B cell (primary cell): ENCODE data around the gene TIMM50. TPM values are rescaled to one million over a fixed set of nuclear protein-coding genes. Genes with fewer than 3 reads are reported as not detected.
A peak's percentile ranks its signal among the peaks of the same experiment; 100 is the strongest.

Source experiments
- ATAC-seq: fragments of 200-7000 bp; cut with Tn5 transposase; one replicate; pipeline ENCODE4 v1.10.0; 2021; ENCODE audit warnings: low read depth, mild to moderate bottlenecking, moderate number of reproducible peaks, moderate library complexity
- CTCF ChIA-PET: fragments of 350-600 bp; sonication (Branson Sonifier 250); formaldehyde crosslinking; loops from one replicate; lab custom pipeline; 2021; ENCODE audit warnings: antibody characterized with exemption, inconsistent platforms; lab: Charles Lee
- POLR2A ChIA-PET: fragments of 350-600 bp; sonication (Branson Sonifier 250); formaldehyde crosslinking; loops from one replicate; lab custom pipeline; 2021; ENCODE audit warnings: antibody characterized with exemption; lab: Charles Lee
- DNase-seq: peaks from one replicate; pipeline ENCODE4 v3.0.0; 2013
- H2AFZ ChIP-seq: 2 replicates; pipeline ENCODE4 v1.6.1; 2012; ENCODE audit warnings: mild to moderate bottlenecking, low read depth, low read length; ENCODE audit not compliant: insufficient read depth, poor library complexity, severe bottlenecking
- H3K27ac ChIP-seq, 2 donors: 1 replicate in 1 of 2; 2 replicates in 1 of 2; pipeline ENCODE4 v1.5.1; 2012 to 2013; ENCODE audit warnings: low read length in 2 of 2, mild to moderate bottlenecking in 2 of 2, moderate library complexity in 1 of 2
- H3K27me3 ChIP-seq, 4 experiments: fragments of 200-600 bp in 1 of 4; sonication (generic) in 1 of 4; replicated peaks in 1 of 4; 1 replicate in 2 of 4; 2 replicates in 2 of 4; pipeline versions ENCODE4 v1.6.1 to v1.7.0; 2013 to 2016; ENCODE audit warnings: low read length in 3 of 4, mild to moderate bottlenecking in 2 of 4, mixed read lengths in 1 of 4, moderate library complexity in 1 of 4; ENCODE audit not compliant: insufficient read depth in 4 of 4, control insufficient read depth in 3 of 4; ENCODE audit errors: control extremely low read depth in 1 of 4
- H3K36me3 ChIP-seq, 2 experiments: replicated peaks in 1 of 2; 1 replicate in 1 of 2; 2 replicates in 1 of 2; pipeline versions ENCODE4 v1.6.1 to v1.7.1; 2013; ENCODE audit warnings: low read length in 1 of 2; ENCODE audit not compliant: insufficient read depth in 2 of 2, control insufficient read depth in 1 of 2; ENCODE audit errors: control extremely low read depth in 1 of 2, extremely low read depth in 1 of 2
- H3K4me1 ChIP-seq, 2 donors: fragments of 200-600 bp in 1 of 2; sonication (generic) in 1 of 2; 1 replicate in 1 of 2; 2 replicates in 1 of 2; pipeline versions ENCODE4 v1.5.1 to v1.6.1; 2013 to 2017; ENCODE audit warnings: low read length in 2 of 2; ENCODE audit not compliant: control insufficient read depth in 2 of 2, insufficient read depth in 2 of 2
- H3K4me2 ChIP-seq: replicated peaks from 2 replicates; pipeline ENCODE3; 2012; ENCODE audit warnings: mild to moderate bottlenecking, low read depth, low read length; ENCODE audit not compliant: poor library complexity, severe bottlenecking
- H3K4me3 ChIP-seq, 5 experiments: fragments of 200-600 bp in 1 of 5; sonication (generic) in 1 of 5; 1 replicate in 3 of 5; 2 replicates in 2 of 5; pipeline versions ENCODE4 v1.5.1 to v1.7.0; 2011 to 2016; ENCODE audit warnings: low read length in 4 of 5, mild to moderate bottlenecking in 4 of 5, low read depth in 2 of 5, control low read depth in 1 of 5, moderate library complexity in 1 of 5; ENCODE audit not compliant: insufficient read depth in 1 of 5; ENCODE audit errors: control extremely low read depth in 1 of 5, extremely low read depth in 1 of 5
- H3K79me2 ChIP-seq: fragments of 200-600 bp; sonication (generic); one replicate; pipeline ENCODE4 v1.6.0; 2016; ENCODE audit warnings: low read length; ENCODE audit not compliant: control insufficient read depth, insufficient read depth
- H3K9ac ChIP-seq: fragments of 200-600 bp; sonication (generic); 2 replicates; pipeline ENCODE4 v1.6.1; 2017; ENCODE audit warnings: mild to moderate bottlenecking, low read length, moderate library complexity
- H3K9me3 ChIP-seq, 3 donors: one replicate each; pipeline versions ENCODE4 v1.6.1 to v1.7.1; 2013; ENCODE audit warnings: low read length in 2 of 3; ENCODE audit not compliant: control insufficient read depth in 2 of 3, insufficient read depth in 1 of 3; ENCODE audit errors: control extremely low read depth in 1 of 3
- H4K20me1 ChIP-seq: 2 replicates; pipeline ENCODE4 v1.6.0; 2012; ENCODE audit warnings: mild to moderate bottlenecking, low read length; ENCODE audit not compliant: insufficient read depth, control insufficient read depth, poor library complexity, severe bottlenecking
- H3K27ac Mint-ChIP-seq: one replicate; pipeline ENCODE4 v1.8.0; 2021; ENCODE audit warnings: mixed read lengths
- H3K27me3 Mint-ChIP-seq: one replicate; pipeline ENCODE4 v1.8.0; 2021; ENCODE audit warnings: mixed read lengths
- H3K4me1 Mint-ChIP-seq: one replicate; pipeline ENCODE4 v1.8.0; 2021; ENCODE audit warnings: mixed read lengths
- H3K4me3 Mint-ChIP-seq: one replicate; pipeline ENCODE4 v1.8.0; 2021; ENCODE audit warnings: mixed read lengths
- H3K9me3 Mint-ChIP-seq: one replicate; pipeline ENCODE4 v1.8.0; 2022; ENCODE audit warnings: mixed read lengths; ENCODE audit not compliant: insufficient read depth
- CTCF ChIP-seq: fragments of 200-600 bp; IDR thresholded peaks from one replicate; pipeline ENCODE4 v1.8.0; 2022; ENCODE audit warnings: antibody characterized with exemption, mild to moderate bottlenecking
- EZH2 ChIP-seq: IDR thresholded peaks from 2 replicates; pipeline ENCODE4 v1.6.1; 2012; ENCODE audit warnings: borderline replicate concordance, low read depth, mild to moderate bottlenecking, moderate library complexity, low read length; ENCODE audit not compliant: insufficient read depth, poor library complexity, severe bottlenecking
- WGBS: methylation state at CpG from one replicate; pipeline ENCODE4 v1.1.5; 2013; ENCODE audit warnings: missing lambda C conversion rate; ENCODE audit not compliant: insufficient coverage; 5-methylcytosine and 5-hydroxymethylcytosine counted together
- intact Hi-C: fragments of 100-400 bp; cut with micrococcal nuclease; formaldehyde crosslinking; loops from one replicate; pipeline ENCODE4 v1.10.0; 2022
- polyA plus RNA-seq: library from polyadenylated mRNA; depleted of rRNA; stranded (reverse); fragments of >200 nt; gene quantifications from 2 replicates; pipeline ENCODE4 v1.2.3, GENCODE V29; 2012
- total RNA-seq, 2 donors: library from RNA; stranded (reverse); fragments of 120-200 nt in 1 of 2; gene quantifications; 1 replicate in 1 of 2; 2 replicates in 1 of 2; pipeline versions ENCODE4 v1.2.3 to v1.2.4, GENCODE V29; 2013 to 2022

Gene TIMM50
- total and polyA plus RNA-seq, 2 donors (not counting 1 experiment from before 2014, with no cell fraction given), result 25.7 to 55.3 TPM

- Histone ChIP-seq H3K27ac (peak overlapping the region in 1 of 2 donors; percentile 93), H3K9me3 (no peaks in the 10 kb centered on the region), H3K4me3 (peak overlapping the region in 4 of 5 experiments; percentile 65 to 100 (median 86)), H3K27me3 (no peaks in the 10 kb centered on the region), H2AFZ (no peak overlapping the region), H3K36me3 (peaks cover 7 to 37% of the 10 kb centered on the region in 2 experiments), H3K4me2 (peak overlapping the region; percentile 92), H4K20me1 (peaks cover 34% of the 10 kb centered on the region), H3K9ac (peak overlapping the region; percentile 96), H3K79me2 (peaks cover 49% of the 10 kb centered on the region), H3K4me1 (peaks cover 23 to 33% of the 10 kb centered on the region in 2 donors)
- ChIA-PET CTCF (interaction anchor here (1.5 to 1.8 kb wide), 5 partner anchors 11 to 43 kb away, joined by 6 to 28 read pairs (median 9); partner anchors contain the start of genes MED29, PAF1, PLEKHG2 and SUPT5H), POLR2A (interaction anchor here (0.6 to 1.9 kb wide), 11 partner anchors 8 to 99 kb away, joined by 3 to 42 read pairs (median 10); partner anchors contain the start of genes GMFG, PLEKHG2, SAMD4B and SUPT5H)
- H3K27me3 Mint-ChIP-seq, result no peaks in the 10 kb centered on the region
- peak overlapping the region; percentile 53 for H3K27ac Mint-ChIP-seq
- H3K4me1 Mint-ChIP-seq, result peaks cover 44% of the 10 kb centered on the region
- 38% methylated on average over 8 of the region's 10 CpGs for WGBS
- H3K4me3 Mint-ChIP-seq, result peak overlapping the region; percentile 100
- no peak for TF ChIP-seq CTCF
- no peak for TF ChIP-seq EZH2
- intact Hi-C loops, result loop anchor here (1.0 kb wide), 1 partner anchor 43 kb away; the partner anchor contains the start of genes MED29 and PAF1
- ATAC-seq (no peak), DNase-seq (no peak)
- no peaks in the 10 kb centered on the region for H3K9me3 Mint-ChIP-seq
These were observed 46.2 kb upstream of the TIMM50 start for GRCh38 chr19:39434123-39435076.
